Neuronal stem cell (in vitro differentiated cells): ENCODE data around the gene AHCTF1.

ENCODE experiments used
- DNase-seq: peaks from one replicate; pipeline ENCODE4 v3.0.0-alpha.2; 2013; ENCODE audit warnings: low spot score
- H2AFZ ChIP-seq: one replicate; pipeline ENCODE4 v1.6.1; 2013; ENCODE audit warnings: mild to moderate bottlenecking, low read length, inconsistent platforms
- H2AK5ac ChIP-seq: 2 replicates; pipeline ENCODE4 v1.6.1; 2013; ENCODE audit warnings: low read depth, mild to moderate bottlenecking, inconsistent platforms, low read length, moderate library complexity, mixed read lengths
- H2BK120ac ChIP-seq: 2 replicates; pipeline ENCODE4 v1.6.1; 2013; ENCODE audit warnings: low read depth, mild to moderate bottlenecking, inconsistent platforms, low read length, moderate library complexity, mixed read lengths
- H2BK12ac ChIP-seq: one replicate; pipeline ENCODE4 v1.6.1; 2013; ENCODE audit warnings: low read length, inconsistent platforms
- H2BK15ac ChIP-seq: 2 replicates; pipeline ENCODE4 v1.6.1; 2013; ENCODE audit warnings: mild to moderate bottlenecking, low read length, inconsistent platforms, mixed read lengths
- H2BK5ac ChIP-seq: one replicate; pipeline ENCODE4 v1.6.1; 2013; ENCODE audit warnings: inconsistent platforms, mild to moderate bottlenecking, low read length, moderate library complexity
- H3K14ac ChIP-seq: one replicate; pipeline ENCODE4 v1.6.1; 2013; ENCODE audit warnings: low read length, inconsistent platforms
- H3K18ac ChIP-seq: 2 replicates; pipeline ENCODE4 v1.6.1; 2013; ENCODE audit warnings: low read length, inconsistent platforms
- H3K23ac ChIP-seq: 2 replicates; pipeline ENCODE4 v1.6.1; 2013; ENCODE audit warnings: low read depth, mild to moderate bottlenecking, mixed read lengths, low read length, inconsistent platforms; ENCODE audit not compliant: poor library complexity
- H3K27ac ChIP-seq: replicated peaks from 3 replicates; pipeline ENCODE4 v1.5.1; 2013; ENCODE audit warnings: low read length, inconsistent platforms
- H3K27me3 ChIP-seq, 3 experiments: 2 replicates each; pipeline ENCODE4 v1.6.1; 2013; ENCODE audit warnings: low read length in 3 of 3, mild to moderate bottlenecking in 2 of 3, inconsistent platforms in 1 of 3, low read depth in 1 of 3, mixed read lengths in 1 of 3, moderate library complexity in 1 of 3; ENCODE audit not compliant: control insufficient read depth in 3 of 3, insufficient read depth in 3 of 3
- H3K36me3 ChIP-seq, 2 donors: replicated peaks in 1 of 2; 2 replicates each; pipeline ENCODE4 v1.6.1; 2013; ENCODE audit warnings: low read length in 2 of 2; ENCODE audit not compliant: control insufficient read depth in 2 of 2, insufficient read depth in 2 of 2
- H3K4ac ChIP-seq: 2 replicates; pipeline ENCODE4 v1.6.1; 2013; ENCODE audit warnings: inconsistent platforms, mild to moderate bottlenecking, low read length, moderate library complexity
- H3K4me1 ChIP-seq, 2 donors: 1 replicate in 1 of 2; 2 replicates in 1 of 2; pipeline ENCODE4 v1.6.1; 2013; ENCODE audit warnings: low read length in 2 of 2, low read depth in 1 of 2; ENCODE audit not compliant: control insufficient read depth in 2 of 2, insufficient read depth in 1 of 2
- H3K4me2 ChIP-seq: one replicate; pipeline ENCODE4 v1.6.1; 2013; ENCODE audit warnings: mild to moderate bottlenecking, low read length, inconsistent platforms; ENCODE audit not compliant: insufficient read depth, poor library complexity, severe bottlenecking
- H3K4me3 ChIP-seq, 2 donors: 2 replicates each; pipeline ENCODE4 v1.5.1; 2013; ENCODE audit warnings: low read length in 2 of 2, mild to moderate bottlenecking in 2 of 2, inconsistent platforms in 1 of 2, moderate library complexity in 1 of 2
- H3K79me1 ChIP-seq: one replicate; pipeline ENCODE4 v1.6.1; 2013; ENCODE audit warnings: low read depth, mild to moderate bottlenecking, inconsistent platforms, low read length, moderate library complexity
- H3K9ac ChIP-seq: one replicate; pipeline ENCODE4 v1.6.1; 2013; ENCODE audit warnings: mild to moderate bottlenecking, low read depth, low read length, inconsistent platforms; ENCODE audit not compliant: poor library complexity
- H3K9me3 ChIP-seq, 2 donors: replicated peaks in 1 of 2; 2 replicates each; pipeline versions ENCODE3 to v1.6.1; 2013; ENCODE audit warnings: low read length in 2 of 2, mild to moderate bottlenecking in 2 of 2, inconsistent platforms in 1 of 2, low read depth in 1 of 2, mixed read lengths in 1 of 2, moderate library complexity in 1 of 2; ENCODE audit not compliant: control insufficient read depth in 2 of 2, insufficient read depth in 1 of 2
- H4K8ac ChIP-seq: one replicate; pipeline ENCODE4 v1.6.1; 2013; ENCODE audit warnings: low read depth, mild to moderate bottlenecking, inconsistent platforms, low read length, moderate library complexity
- H4K91ac ChIP-seq: one replicate; pipeline ENCODE4 v1.6.1; 2013; ENCODE audit warnings: low read length, low read depth, mild to moderate bottlenecking, inconsistent platforms; ENCODE audit not compliant: poor library complexity
- WGBS, 2 donors: extraction: QIAGEN DNeasy Blood & Tissue Kit; methylation state at CpG; one replicate each; pipeline ENCODE4 v1.1.7; 2013; ENCODE audit warnings: missing lambda C conversion rate in 2 of 2, mixed read lengths in 1 of 2; ENCODE audit not compliant: insufficient read length in 2 of 2, insufficient replicate concordance in 1 of 2; ENCODE audit errors: extremely low coverage in 2 of 2; 5-methylcytosine and 5-hydroxymethylcytosine counted together

Gene AHCTF1

DNA sequence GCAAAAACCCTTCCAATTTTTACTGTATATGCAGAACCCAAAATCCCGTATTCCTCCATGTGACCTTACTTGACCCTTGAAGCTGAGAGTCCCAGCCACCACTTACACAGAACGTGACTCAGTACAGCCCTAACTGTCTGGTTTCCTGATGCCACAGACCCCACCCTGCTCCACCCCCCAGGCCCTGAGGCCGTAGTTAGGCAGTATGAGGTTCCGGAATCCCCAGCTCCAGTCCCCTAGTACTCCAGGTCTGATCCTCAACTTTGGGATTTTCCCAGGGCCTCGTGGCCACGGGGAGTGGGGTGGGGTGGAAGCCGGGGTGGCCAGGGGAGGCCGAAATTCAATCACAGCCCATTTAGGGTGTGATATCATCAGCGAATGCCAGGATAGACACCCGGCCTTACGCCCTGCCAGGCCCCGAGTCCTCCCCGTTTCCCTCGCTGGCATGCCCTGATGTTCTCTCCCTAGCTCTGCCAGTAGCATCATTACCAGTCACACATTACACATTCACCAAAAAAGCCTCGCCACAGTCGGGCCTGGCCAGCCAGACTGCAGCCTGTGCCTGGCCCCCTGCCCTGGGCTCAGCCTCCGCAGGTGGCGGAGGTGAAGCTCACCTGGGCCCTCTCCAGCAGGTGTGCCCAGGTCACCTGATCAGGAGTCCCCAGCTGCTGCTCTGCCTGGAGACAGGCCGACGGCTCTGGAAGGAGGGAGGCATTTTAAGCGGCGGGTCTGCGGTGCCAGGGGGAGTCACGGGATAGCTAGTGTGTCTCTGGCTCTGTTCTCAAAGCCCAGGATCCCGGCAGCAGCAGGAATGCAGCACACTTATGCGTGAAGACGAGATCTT lies 136.7 kb downstream of the AHCTF1 start:
- Histone ChIP-seq H2BK12ac (peak overlapping the region; percentile 30), H3K18ac (peak overlapping the region; percentile 79), H3K9ac (peak overlapping the region; percentile 3), H3K36me3 (no peaks in the 10 kb centered on the region), H3K4ac (no peak overlapping the region), H3K14ac (no peak overlapping the region), H3K27me3 (peaks cover 0 to 15% (median 0%) of the 10 kb centered on the region in 3 experiments), H3K9me3 (peaks cover 2 to 3% of the 10 kb centered on the region in 2 donors), H2AK5ac (peak overlapping the region; percentile 63), H2AFZ (no peak overlapping the region), H3K4me1 (peaks cover 17 to 21% of the 10 kb centered on the region in 2 donors), H3K4me3 (no peak overlapping the region), H4K8ac (peak overlapping the region; percentile 66), H3K23ac (no peak overlapping the region), H3K27ac (no peak overlapping the region), H4K91ac (no peak overlapping the region), H3K4me2 (no peak overlapping the region), H3K79me1 (no peaks in the 10 kb centered on the region), H2BK15ac (no peak overlapping the region), H2BK5ac (no peak overlapping the region), H2BK120ac (no peak overlapping the region)
- WGBS, 2 donors = no CpG with 5 or more reads among the region's 27 CpGs
- DNase-seq = no peak

- WGBS, 2 donors = no CpG with 5 or more reads among the region's 18 CpGs
- peaks cover 2 to 3% of the 10 kb centered on the region in 2 donors for H3K9me3 ChIP-seq
- H3K4me3 ChIP-seq = no peak overlapping the region
- no peaks in the 10 kb centered on the region for H3K36me3 ChIP-seq
- no peak overlapping the region for H3K4me2 ChIP-seq
- no peak for DNase-seq
- H2BK12ac ChIP-seq = peak overlapping the region; percentile 93
- H3K27ac ChIP-seq = no peak overlapping the region
- no peak overlapping the region for H4K91ac ChIP-seq
- H4K8ac ChIP-seq = no peak overlapping the region
- H2BK5ac ChIP-seq = no peak overlapping the region
- peaks cover 0 to 10% (median 0%) of the 10 kb centered on the region in 3 experiments for H3K27me3 ChIP-seq
- H3K4me1 ChIP-seq = peaks cover 15 to 25% of the 10 kb centered on the region in 2 donors
- H3K79me1 ChIP-seq = no peaks in the 10 kb centered on the region
- no peak overlapping the region for H2AFZ ChIP-seq
- H2AK5ac ChIP-seq = peak overlapping the region; percentile 1
- H2BK15ac ChIP-seq = no peak overlapping the region
- H2BK120ac ChIP-seq = no peak overlapping the region
- no peak overlapping the region for H3K14ac ChIP-seq
- H3K4ac ChIP-seq = no peak overlapping the region
- H3K23ac ChIP-seq = no peak overlapping the region
- peak overlapping the region; percentile 0 for H3K18ac ChIP-seq
- peak overlapping the region; percentile 34 for H3K9ac ChIP-seq
Observed at GRCh38 chr1:246794048-246794827, 137.5 kb downstream of the AHCTF1 start.

- Histone ChIP-seq H2BK5ac (no peak overlapping the region), H3K27ac (no peak overlapping the region), H2BK12ac (no peak overlapping the region), H3K79me1 (no peaks in the 10 kb centered on the region), H3K4me3 (no peak overlapping the region), H3K9me3 (peaks cover 2 to 3% of the 10 kb centered on the region in 2 donors), H3K9ac (no peak overlapping the region), H3K14ac (no peak overlapping the region), H3K4me1 (peaks cover 9 to 25% of the 10 kb centered on the region in 2 donors), H2AFZ (no peak overlapping the region), H2BK120ac (no peak overlapping the region), H3K4ac (no peak overlapping the region), H3K4me2 (no peak overlapping the region), H3K23ac (no peak overlapping the region), H2BK15ac (no peak overlapping the region), H3K36me3 (no peaks in the 10 kb centered on the region), H3K27me3 (peaks cover 0 to 8% (median 0%) of the 10 kb centered on the region in 3 experiments), H2AK5ac (no peak overlapping the region), H3K18ac (peak overlapping the region; percentile 60), H4K91ac (no peak overlapping the region), H4K8ac (no peak overlapping the region)
- WGBS, 2 donors = no CpG with 5 or more reads among the region's 6 CpGs
- DNase-seq = no peak
Observed at GRCh38 chr1:246793356-246793896, 138.3 kb downstream of the AHCTF1 start.

DNA sequence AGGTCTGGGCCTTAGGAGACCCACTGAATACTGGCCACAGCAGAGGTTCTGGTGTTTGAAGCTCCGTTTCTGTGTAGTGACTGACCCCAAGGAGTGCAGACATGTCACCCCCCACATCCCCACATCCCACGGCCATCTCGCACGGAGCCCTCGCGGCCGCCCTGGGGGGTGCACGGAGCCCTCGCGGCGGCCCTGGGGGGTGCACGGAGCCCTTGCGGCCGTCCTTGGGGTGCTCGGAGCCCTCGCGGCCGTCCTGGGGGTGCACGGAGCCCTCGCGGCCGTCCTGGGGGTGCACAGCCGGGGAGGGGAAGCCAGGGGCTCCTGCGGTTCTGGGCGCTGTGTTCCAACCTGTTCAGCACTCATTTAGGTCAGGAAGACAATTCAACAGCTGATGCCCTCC lies 139.1 kb downstream of the AHCTF1 start:
- H3K4me2 ChIP-seq = no peak overlapping the region
- WGBS, 2 donors = no CpG with 5 or more reads among the region's 25 CpGs
- no peak for DNase-seq

More for the DNA sequence above, 139.1 kb downstream of the AHCTF1 start:
- Histone ChIP-seq H3K27ac (no peak overlapping the region), H3K4me1 (peaks cover 9 to 25% of the 10 kb centered on the region in 2 donors), H3K4me3 (no peak overlapping the region), H3K9me3 (peaks cover 2 to 3% of the 10 kb centered on the region in 2 donors), H2AK5ac (no peak overlapping the region), H3K14ac (no peak overlapping the region), H3K27me3 (no peaks in the 10 kb centered on the region), H3K36me3 (no peaks in the 10 kb centered on the region), H3K18ac (peak overlapping the region; percentile 63), H3K9ac (no peak overlapping the region), H4K8ac (no peak overlapping the region), H3K4ac (no peak overlapping the region), H2BK12ac (no peak overlapping the region), H3K79me1 (no peaks in the 10 kb centered on the region), H2AFZ (no peak overlapping the region), H2BK15ac (no peak overlapping the region), H2BK120ac (no peak overlapping the region), H3K23ac (no peak overlapping the region), H2BK5ac (no peak overlapping the region), H4K91ac (no peak overlapping the region)
